GM18511 (cell line): Measurements from ENCODE around the gene UBE2B.
"Not testable (repeated sequence)": the region's sequence is repeated elsewhere in the genome, so short reads cannot be mapped to it uniquely, and the experiment has no call there.

Source experiments
- ATAC-seq: cut with Tn5 transposase; IDR thresholded peaks from one replicate; pipeline ENCODE4 v1.9.1; 2021; ENCODE audit warnings: mild to moderate bottlenecking, moderate library complexity; ENCODE audit not compliant: unreplicated experiment

UBE2B gene

GRCh38 chr5:134397196-134397595, 25.8 kb downstream of the UBE2B start:
- ATAC-seq: no peak

DNA sequence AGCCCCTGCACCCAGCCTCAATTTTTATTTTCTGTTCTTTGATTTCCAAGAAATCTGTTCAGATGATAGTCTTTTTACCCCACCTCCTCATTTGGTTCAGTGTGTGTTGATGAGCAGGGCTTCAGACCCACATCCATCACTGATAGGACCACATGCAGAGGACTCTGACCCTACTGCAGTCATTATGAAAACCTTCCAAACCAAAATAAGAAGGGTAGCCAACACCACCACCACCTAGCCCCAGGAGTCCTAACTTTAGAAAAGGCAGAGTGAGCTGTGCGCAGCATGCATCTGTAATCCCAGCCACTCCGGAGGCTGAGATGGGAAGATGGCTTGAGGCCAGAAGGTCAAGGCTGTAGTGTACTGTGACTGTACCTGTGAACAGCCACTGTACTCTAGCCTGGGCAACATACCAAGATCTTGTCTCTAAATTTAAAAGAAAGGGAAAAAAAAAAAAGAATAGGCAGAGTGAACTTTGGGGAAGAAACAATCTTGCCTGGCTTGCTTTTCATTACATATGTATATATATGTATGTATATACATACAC, 27.3 kb downstream of the UBE2B start:
- no peak for ATAC-seq

DNA sequence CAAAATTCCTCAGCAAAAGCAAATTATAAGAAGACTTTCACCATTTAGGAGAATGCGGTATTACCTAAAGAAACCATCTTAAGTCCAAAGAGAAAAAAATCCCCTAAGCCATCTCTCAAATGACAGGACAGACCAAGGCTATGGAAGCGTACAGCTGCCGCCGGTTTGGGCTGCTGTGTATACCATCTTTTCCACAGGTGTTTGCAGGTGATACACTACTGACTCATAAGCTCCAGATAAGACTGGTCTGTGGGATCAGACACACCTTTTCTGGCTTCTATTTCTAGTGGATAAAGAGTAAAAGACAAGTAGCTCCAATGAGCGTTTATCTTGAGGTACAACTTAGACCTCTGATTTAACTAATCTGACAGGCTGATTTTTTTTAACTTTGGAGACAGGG, 32.6 kb downstream of the UBE2B start:
- ATAC-seq: no peak

GRCh38 chr5:134406390-134406789, 35.0 kb downstream of the UBE2B start:
- no peak for ATAC-seq

GRCh38 chr5:134409321-134409720, 38.0 kb downstream of the UBE2B start:
- no peak for ATAC-seq

GRCh38 chr5:134410822-134411221, 39.5 kb downstream of the UBE2B start:
- no peak for ATAC-seq

GRCh38 chr5:134411228-134411545, 39.8 kb downstream of the UBE2B start:
- ATAC-seq: no peak

DNA sequence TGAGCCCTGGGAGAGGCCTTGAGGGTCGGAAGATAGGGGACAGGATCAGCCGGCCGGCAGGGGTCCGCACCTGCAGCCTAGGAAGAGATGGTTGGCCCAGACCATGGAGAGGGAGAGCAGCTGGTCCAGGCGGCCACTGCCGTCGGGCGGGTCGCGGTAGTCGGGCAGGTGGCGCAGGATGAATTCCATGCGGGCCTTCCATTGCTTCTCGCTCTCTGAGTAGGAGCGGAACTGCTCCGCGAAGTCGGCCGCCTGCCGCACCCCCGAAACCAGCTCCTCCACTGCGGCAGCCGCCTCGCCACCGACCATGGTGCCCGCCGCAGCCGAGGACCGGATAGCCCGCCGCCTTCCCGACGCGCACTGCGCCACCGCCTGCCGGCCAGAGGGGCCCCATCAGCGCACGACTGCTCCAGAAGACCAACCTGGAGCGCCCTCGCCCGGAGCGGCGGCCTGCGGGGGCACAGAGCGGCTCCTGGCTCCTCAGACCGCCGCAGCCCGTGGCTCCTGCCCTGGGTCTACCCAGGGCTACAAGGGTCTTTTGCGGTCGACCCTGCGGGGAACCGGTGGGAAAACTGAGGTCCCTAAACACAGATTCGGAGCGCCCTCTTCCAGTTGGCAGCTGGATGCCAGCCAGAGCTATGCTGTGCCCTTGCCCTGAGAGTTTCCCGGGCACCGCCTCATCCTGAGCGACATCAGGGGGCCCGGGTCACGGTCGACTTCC, 40.3 kb downstream of the UBE2B start, which contains the start of gene CDKN2AIPNL:
TSS of gene CDKN2AIPNL (minus strand) at position 336 of the 721 bp plus-strand sequence. CDS start at position 309, 27 bp downstream.
- peak; percentile 98 for ATAC-seq

DNA sequence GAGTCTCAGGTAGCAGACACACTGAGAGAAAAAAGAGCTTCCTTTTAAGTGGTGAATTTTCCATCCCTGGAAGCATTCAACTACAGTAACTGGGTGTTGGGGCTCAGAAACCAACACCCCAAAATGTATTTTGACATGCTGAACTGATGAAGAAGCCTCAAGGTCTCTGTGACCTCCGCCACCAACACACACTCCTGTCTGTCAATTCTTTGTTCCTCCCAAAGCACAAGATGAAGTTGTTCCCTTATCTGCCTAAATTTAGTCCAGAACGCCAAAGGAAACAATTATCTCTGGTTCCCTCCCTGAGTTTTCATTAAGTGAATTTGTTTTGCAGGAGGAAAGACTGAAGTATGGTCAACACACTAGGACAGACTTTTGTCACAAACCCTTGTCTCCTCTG, 41.7 kb downstream of the UBE2B start:
- no peak for ATAC-seq

- no peak for ATAC-seq
Observed at GRCh38 chr5:134417707-134418106, 46.3 kb downstream of the UBE2B start.

DNA sequence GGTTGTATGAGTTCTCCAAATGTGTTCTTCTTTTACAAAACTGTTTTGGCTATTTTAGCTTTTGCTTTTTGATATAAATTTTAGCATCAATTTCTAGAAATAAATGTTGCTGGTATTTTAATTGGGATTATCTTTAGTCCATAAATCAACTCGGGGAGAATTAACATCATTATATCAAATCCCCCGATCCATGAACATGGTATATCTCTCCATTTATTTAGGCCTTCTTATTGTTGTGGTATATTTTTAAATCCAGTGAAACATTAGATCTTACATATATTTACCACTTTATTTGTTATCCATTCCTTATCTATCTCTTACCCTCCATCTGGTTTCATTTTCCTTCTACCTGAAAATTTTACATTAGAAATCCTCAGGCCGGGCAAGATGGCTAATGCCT, 47.6 kb downstream of the UBE2B start:
- no peak for ATAC-seq

- ATAC-seq: no peak
Observed at GRCh38 chr5:134420343-134420742, 49.0 kb downstream of the UBE2B start.

DNA sequence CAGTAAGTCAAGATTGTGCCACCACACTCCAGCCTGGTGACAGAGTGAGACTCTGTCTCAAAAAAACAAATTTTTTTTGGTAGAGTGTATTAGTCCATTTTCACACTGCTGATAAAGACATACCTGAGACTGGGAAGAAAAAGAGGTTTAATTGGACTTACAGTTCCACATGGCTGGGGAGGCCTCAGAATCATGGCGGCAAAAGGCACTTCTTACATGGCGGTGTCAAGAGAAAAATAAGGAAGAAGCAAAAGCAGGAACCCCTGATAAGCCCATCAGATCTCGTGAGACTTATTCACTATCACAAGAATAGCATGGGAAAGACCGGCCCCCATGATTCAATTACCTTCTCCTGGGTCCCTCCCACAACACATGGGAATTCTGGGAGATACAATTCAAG, 49.7 kb downstream of the UBE2B start:
- ATAC-seq: not testable (repeated sequence)

DNA sequence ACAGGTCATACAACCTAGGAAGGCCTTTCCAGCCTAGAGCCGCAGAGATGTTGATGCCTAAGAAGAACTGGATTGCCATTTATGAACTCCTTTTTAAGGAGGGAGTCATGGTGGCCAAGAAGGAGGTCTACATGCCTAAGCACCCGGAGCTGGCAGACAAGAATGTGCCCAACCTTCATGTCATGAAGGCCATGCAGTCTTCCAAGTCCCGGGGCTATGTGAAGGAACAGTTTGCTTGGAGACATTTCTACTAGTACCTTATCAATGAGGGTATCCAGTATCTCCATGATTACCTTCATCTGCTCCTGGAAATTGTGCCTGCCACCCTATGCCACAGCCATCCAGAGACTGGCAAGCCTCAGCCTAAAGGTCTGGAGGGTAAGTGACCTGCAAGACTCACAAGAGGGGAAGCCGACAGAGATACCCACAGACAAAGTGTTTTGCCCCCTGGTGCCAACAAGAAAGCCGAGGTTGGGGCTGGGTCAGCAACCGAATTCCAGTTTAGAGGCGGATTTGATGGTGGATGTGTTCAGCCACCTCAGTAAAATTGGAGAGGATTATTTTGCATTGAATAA, 51.5 kb downstream of the UBE2B start:
- no peak for ATAC-seq

DNA sequence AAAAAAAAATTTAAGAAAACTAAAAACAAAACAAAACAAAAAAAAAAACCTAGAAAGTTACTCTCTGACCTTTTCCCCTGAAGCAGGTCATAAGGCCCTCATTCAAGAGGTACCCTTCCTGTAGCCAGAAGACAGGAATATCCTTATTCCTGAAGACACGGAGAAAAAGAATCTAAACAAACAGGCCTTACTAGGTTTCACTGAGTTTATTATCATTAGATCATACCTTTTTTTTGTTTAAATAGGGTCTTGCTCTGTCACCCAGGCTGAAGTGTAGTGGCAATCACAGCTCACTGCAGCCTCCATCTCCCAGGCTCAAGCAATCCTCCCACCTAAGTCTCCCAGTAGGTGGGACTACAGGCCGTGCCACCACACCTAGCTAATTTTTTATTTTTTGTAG, 52.0 kb downstream of the UBE2B start:
- ATAC-seq: no peak

GRCh38 chr5:134426361-134426760, 55.0 kb downstream of the UBE2B start:
- ATAC-seq: no peak

DNA sequence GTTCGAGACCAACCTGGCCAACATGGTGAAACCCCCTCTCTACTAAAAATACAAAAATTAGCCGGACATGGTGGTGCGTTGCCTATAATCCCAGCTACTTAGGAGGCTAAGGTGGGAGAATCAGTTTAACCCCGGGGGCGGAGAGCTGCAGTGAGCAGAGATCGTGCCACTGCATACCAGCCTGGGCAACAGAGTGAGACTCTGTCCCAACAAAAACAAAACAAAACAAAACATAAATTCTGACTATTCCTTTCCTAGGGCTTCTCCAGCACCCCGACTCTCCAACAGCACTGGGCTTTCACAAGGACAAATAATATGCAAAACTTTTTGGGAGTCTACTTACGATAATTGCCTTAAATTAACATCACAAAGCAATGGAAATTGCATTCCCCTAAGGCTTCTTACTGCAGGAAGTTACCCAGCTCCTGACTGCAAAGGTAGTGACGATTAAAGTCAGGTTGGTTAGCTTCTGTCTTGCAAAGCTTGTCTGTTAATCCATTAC, 56.2 kb downstream of the UBE2B start:
- no peak for ATAC-seq

GRCh38 chr5:134430001-134430569, 58.7 kb downstream of the UBE2B start:
- peak; percentile 77 for ATAC-seq

GRCh38 chr5:134432174-134432573, 60.8 kb downstream of the UBE2B start:
- ATAC-seq: no peak

DNA sequence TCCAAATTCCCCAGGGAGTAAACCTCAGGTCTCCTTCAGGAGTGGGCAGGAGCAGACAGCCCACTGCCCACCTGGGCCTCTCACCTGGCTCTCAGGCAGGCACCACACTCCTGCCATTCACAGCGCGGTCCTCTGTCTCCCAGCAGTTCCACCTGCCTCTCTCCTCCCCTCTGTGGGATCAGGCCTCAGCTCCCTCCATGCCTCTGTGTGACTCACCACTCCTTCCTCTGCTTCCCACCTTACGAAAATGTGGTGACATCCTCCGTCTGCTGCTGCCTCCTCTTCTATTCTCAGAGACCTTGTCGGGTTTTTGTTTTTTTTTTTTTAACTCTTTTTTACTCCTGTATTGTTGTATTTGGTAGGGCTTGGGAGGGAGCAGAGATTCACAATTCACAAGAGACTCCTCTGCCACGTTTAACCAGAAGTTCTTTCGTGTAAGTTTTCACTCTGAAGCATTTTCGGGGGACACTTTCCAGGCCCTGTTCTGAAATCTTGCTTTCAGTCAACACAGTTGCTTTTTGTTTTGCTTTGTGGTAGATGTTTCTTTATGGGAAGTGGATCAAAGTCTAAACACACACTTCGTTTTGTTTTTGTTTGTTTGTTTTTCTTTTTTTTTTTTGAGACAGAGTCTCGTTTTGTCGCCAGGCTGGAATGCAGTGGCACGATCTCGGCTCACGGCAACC, 61.4 kb downstream of the UBE2B start:
- no peak for ATAC-seq

GRCh38 chr5:134435560-134435959, 64.2 kb downstream of the UBE2B start:
- ATAC-seq: no peak
